HCT116 (cell line): ENCODE data around the gene PRKCA. TPM values are rescaled to one million over a fixed set of nuclear protein-coding genes. Genes with fewer than 3 reads are reported as not detected.

Experiments
- ATAC-seq: fragments of 200-7000 bp; cut with Tn5 transposase; 2 replicates; pipeline ENCODE4 v1.9.1; 2020; ENCODE audit warnings: mild to moderate bottlenecking, moderate library complexity
- BruUV-seq: library from RNA; stranded (reverse); fragments of 400-500 nt; replicated peaks from 2 replicates; lab custom pipeline; 2021; lab: Mats Ljungman, UMichigan
- CTCF ChIA-PET: fragments of 300-600 bp; sonication (Branson Sonifier 250); formaldehyde crosslinking; loops from one replicate; lab custom pipeline; 2021; ENCODE audit warnings: antibody characterized with exemption; lab: Charles Lee
- POLR2A ChIA-PET: fragments of 300-600, 350-600 bp; sonication (Branson Sonifier 250); formaldehyde crosslinking; loops from one replicate; lab custom pipeline; 2021; ENCODE audit warnings: antibody characterized with exemption; lab: Charles Lee
- RAD21 ChIA-PET, 2 experiments: fragments of 300-600 bp; sonication (Branson Sonifier 250); formaldehyde crosslinking; loops; one replicate each; lab custom pipeline; 2023; ENCODE audit warnings: low total read pairs in 2 of 2; ENCODE audit not compliant: uncharacterized antibody in 2 of 2, unreplicated experiment in 2 of 2, low non-redundant PET in 1 of 2; lab: Charles Lee
- DNase-seq: peaks from one replicate; pipeline ENCODE4 v3.0.0-alpha.2; 2010; ENCODE audit warnings: low read depth, low spot score
- H2AFZ ChIP-seq: fragments of 200-600 bp; shearing (Covaris generic), sonication (generic); 2 replicates; pipeline ENCODE4 v1.6.1; 2017; ENCODE audit warnings: low read depth, mixed run types, mixed read lengths, antibody characterized with exemption, low read length; ENCODE audit not compliant: poor library complexity, severe bottlenecking
- H3K27ac ChIP-seq: 2 replicates; pipeline ENCODE4 v1.5.1; 2012; ENCODE audit warnings: low read depth, low read length
- H3K27me3 ChIP-seq: fragments of 200-600 bp; sonication (generic); 2 replicates; pipeline ENCODE4 v1.6.1; 2016; ENCODE audit warnings: mixed run types, low read length, mixed read lengths; ENCODE audit not compliant: insufficient read depth
- H3K36me3 ChIP-seq, 2 experiments: fragments of 200-500 bp in 1 of 2; fragments of 200-600 bp in 1 of 2; sonication (Bioruptor generic) in 1 of 2; sonication (generic) in 1 of 2; 2 replicates each; pipeline versions ENCODE4 v1.5.1 to v1.6.1; 2014 to 2016; ENCODE audit warnings: low read length in 2 of 2, inconsistent platforms in 1 of 2, mixed read lengths in 1 of 2, mixed run types in 1 of 2; ENCODE audit not compliant: insufficient read depth in 2 of 2, control insufficient read depth in 1 of 2
- H3K4me1 ChIP-seq, 2 experiments: fragments of 200-600 bp in 1 of 2; sonication (generic) in 1 of 2; 2 replicates each; pipeline versions ENCODE4 v1.5.1 to v1.6.1; 2012 to 2017; ENCODE audit warnings: low read length in 2 of 2, inconsistent platforms in 1 of 2, mild to moderate bottlenecking in 1 of 2, mixed read lengths in 1 of 2, mixed run types in 1 of 2, moderate library complexity in 1 of 2; ENCODE audit not compliant: insufficient read depth in 2 of 2, control insufficient read depth in 1 of 2
- H3K4me2 ChIP-seq: fragments of 200-600 bp; sonication (generic); 2 replicates; pipeline ENCODE4 v1.6.1; 2017; ENCODE audit warnings: mixed run types, low read length, mixed read lengths
- H3K4me3 ChIP-seq, 2 experiments: fragments of 200-600 bp in 1 of 2; sonication (generic) in 1 of 2; replicated peaks in 1 of 2; 2 replicates each; pipeline ENCODE4 v1.5.1; 2011 to 2016; ENCODE audit warnings: low read length in 2 of 2, control low read depth in 1 of 2, low read depth in 1 of 2, mild to moderate bottlenecking in 1 of 2, mixed read lengths in 1 of 2, mixed run types in 1 of 2
- H3K79me2 ChIP-seq: fragments of 200-600 bp; sonication (generic); 2 replicates; pipeline ENCODE4 v1.6.1; 2017; ENCODE audit warnings: mild to moderate bottlenecking, mixed run types, low read length, moderate library complexity, mixed read lengths; ENCODE audit not compliant: insufficient read depth
- H3K9ac ChIP-seq: fragments of 200-600 bp; sonication (generic); 2 replicates; pipeline ENCODE4 v1.6.1; 2016; ENCODE audit warnings: low read length, mixed read lengths
- H3K9me2 ChIP-seq: fragments of 200-600 bp; sonication (generic), shearing (Covaris generic); 2 replicates; pipeline ENCODE4 v1.6.1; 2017; ENCODE audit warnings: mixed run types, mild to moderate bottlenecking, moderate library complexity; ENCODE audit not compliant: insufficient read depth
- H3K9me3 ChIP-seq, 2 experiments: fragments of 200-500 bp in 1 of 2; fragments of 200-600 bp in 1 of 2; sonication (Bioruptor generic) in 1 of 2; sonication (generic) in 1 of 2; 2 replicates each; pipeline ENCODE4 v1.6.1; 2014 to 2017; ENCODE audit warnings: low read length in 2 of 2, mixed read lengths in 2 of 2, inconsistent platforms in 1 of 2, low read depth in 1 of 2, mild to moderate bottlenecking in 1 of 2, mixed run types in 1 of 2, moderate library complexity in 1 of 2; ENCODE audit not compliant: control insufficient read depth in 1 of 2, insufficient read depth in 1 of 2
- H4K20me1 ChIP-seq: fragments of 200-600 bp; sonication (generic), shearing (Covaris generic); 2 replicates; pipeline ENCODE4 v1.6.1; 2017; ENCODE audit warnings: mixed run types, mild to moderate bottlenecking, moderate library complexity; ENCODE audit not compliant: insufficient read depth
- CBX3 ChIP-seq: IDR thresholded peaks from 2 replicates; pipeline ENCODE4 v1.6.1; 2012; ENCODE audit warnings: low read depth
- ELF1 ChIP-seq: IDR thresholded peaks from 2 replicates; pipeline ENCODE4 v1.6.1; 2012; ENCODE audit warnings: low read depth, borderline replicate concordance
- EZH2 ChIP-seq: fragments of 200-600 bp; sonication (generic); IDR thresholded peaks from 2 replicates; pipeline ENCODE4 v1.6.1; 2017; ENCODE audit warnings: antibody characterized with exemption, mixed run types
- FOSL1 ChIP-seq: IDR thresholded peaks from 2 replicates; pipeline ENCODE4 v1.6.1; 2012; ENCODE audit warnings: low read depth
- JUND ChIP-seq: IDR thresholded peaks from 2 replicates; pipeline ENCODE4 v1.6.1; 2012
- POLR2AphosphoS5 ChIP-seq: IDR thresholded peaks from 2 replicates; pipeline ENCODE4 v1.6.1; 2011; ENCODE audit warnings: mild to moderate bottlenecking, low read depth, low read length, moderate library complexity
- RAD21 ChIP-seq: IDR thresholded peaks from 2 replicates; pipeline ENCODE4 v1.6.1; 2012; ENCODE audit warnings: low read depth, mild to moderate bottlenecking
- SIN3A ChIP-seq: IDR thresholded peaks from 2 replicates; pipeline ENCODE4 v1.6.1; 2012; ENCODE audit warnings: low read depth
- SP1 ChIP-seq: IDR thresholded peaks from 2 replicates; pipeline ENCODE4 v1.6.1; 2012; ENCODE audit warnings: low read depth
- SRF ChIP-seq: IDR thresholded peaks from 2 replicates; pipeline ENCODE4 v1.6.1; 2012; ENCODE audit warnings: low read depth
- ZNF274 ChIP-seq: fragments of 200-500 bp; sonication (Bioruptor generic); IDR thresholded peaks from 2 replicates; pipeline ENCODE4 v1.6.1; 2014; ENCODE audit warnings: mild to moderate bottlenecking, low read depth, low read length, inconsistent platforms
- intact Hi-C: fragments of 100-400 bp; cut with micrococcal nuclease; formaldehyde crosslinking; loops from 2 replicates; pipeline ENCODE4 v1.10.0; 2022
- total RNA-seq: library from RNA; stranded (reverse); gene quantifications from one replicate; pipeline ENCODE4 v1.2.1, GENCODE V29; 2021; ENCODE audit not compliant: unreplicated experiment
- TF ChIP-seq, protein P1 (sequence below): IDR thresholded peaks from 2 replicates; pipeline ENCODE4 v1.6.1; 2012
- TF ChIP-seq, protein P2 (sequence below): IDR thresholded peaks from 2 replicates; pipeline ENCODE4 v1.6.1; 2012; ENCODE audit warnings: low read depth
- TF ChIP-seq, protein P3 (sequence below), 3 experiments: fragments of 200-600 bp in 1 of 3; sonication (generic) in 1 of 3; IDR thresholded peaks in 2 of 3; conservative IDR thresholded peaks in 1 of 3; 2 replicates each; pipeline ENCODE4 v1.5.1; 2012 to 2017; ENCODE audit warnings: low read depth in 2 of 3, low read length in 2 of 3, antibody characterized with exemption in 1 of 3, borderline replicate concordance in 1 of 3, control low read depth in 1 of 3, mild to moderate bottlenecking in 1 of 3, mixed read lengths in 1 of 3, mixed run types in 1 of 3, moderate library complexity in 1 of 3; ENCODE audit not compliant: insufficient read depth in 1 of 3
- TF ChIP-seq, protein P4 (sequence below): IDR thresholded peaks from 2 replicates; pipeline ENCODE4 v1.6.1; 2011; ENCODE audit warnings: mild to moderate bottlenecking, low read length, moderate library complexity; ENCODE audit not compliant: insufficient replicate concordance; ENCODE audit errors: extremely low read depth

Gene PRKCA
- total RNA-seq, 1 experiment from 2014 or later: 18.8 TPM

DNA sequence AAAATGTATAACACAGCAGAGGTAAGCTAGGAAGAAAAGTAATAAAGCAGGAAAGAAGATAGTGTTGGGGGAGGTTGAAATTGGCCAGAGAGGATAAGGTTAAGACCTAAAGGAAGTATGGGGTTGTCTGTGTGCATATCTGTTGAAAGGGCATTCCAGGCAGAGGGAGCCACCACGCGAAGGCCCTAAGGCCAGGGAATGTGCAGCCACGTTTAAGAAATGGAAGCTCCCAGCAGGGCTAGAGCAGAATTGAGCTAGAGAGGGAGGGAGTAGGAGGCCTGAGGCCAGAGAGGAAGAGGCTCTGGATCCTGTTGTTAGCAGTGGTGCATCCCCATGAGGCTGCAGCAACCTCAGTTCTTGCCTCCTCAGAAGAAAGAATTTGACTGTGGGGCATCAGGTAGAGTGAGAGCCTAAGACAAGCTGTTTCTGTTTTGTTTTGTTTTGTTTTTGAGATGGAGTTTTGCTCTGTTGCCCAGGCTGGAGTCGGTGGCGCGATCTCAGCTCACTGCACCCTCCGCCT, 473.5 kb downstream of the PRKCA start:
- no peaks in the 10 kb centered on the region for H3K79me2 ChIP-seq
- H2AFZ ChIP-seq: no peak overlapping the region
- H3K36me3 ChIP-seq: no peaks in the 10 kb centered on the region
- H3K4me3 ChIP-seq: no peak overlapping the region
- no peak overlapping the region for H3K4me2 ChIP-seq
- no peaks in the 10 kb centered on the region for H3K27me3 ChIP-seq
- ChIA-PET RAD21 (no interaction called here), POLR2A (no interaction called here), CTCF (no interaction called here)
- H3K9me3 ChIP-seq: no peaks in the 10 kb centered on the region
- H3K4me1 ChIP-seq: no peaks in the 10 kb centered on the region
- H3K9ac ChIP-seq: no peak overlapping the region
- intact Hi-C loops: no loop called here
- no peak for TF ChIP-seq EZH2
- TF ChIP-seq RAD21: no peak
- TF ChIP-seq ELF1: no peak
- TF ChIP-seq CBX3: no peak
- no peak for TF ChIP-seq ZNF274
- TF ChIP-seq SP1: no peak
- no peak for TF ChIP-seq SRF
- TF ChIP-seq, protein P1, sequence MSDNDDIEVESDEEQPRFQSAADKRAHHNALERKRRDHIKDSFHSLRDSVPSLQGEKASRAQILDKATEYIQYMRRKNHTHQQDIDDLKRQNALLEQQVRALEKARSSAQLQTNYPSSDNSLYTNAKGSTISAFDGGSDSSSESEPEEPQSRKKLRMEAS: no peak
- TF ChIP-seq, protein P2, sequence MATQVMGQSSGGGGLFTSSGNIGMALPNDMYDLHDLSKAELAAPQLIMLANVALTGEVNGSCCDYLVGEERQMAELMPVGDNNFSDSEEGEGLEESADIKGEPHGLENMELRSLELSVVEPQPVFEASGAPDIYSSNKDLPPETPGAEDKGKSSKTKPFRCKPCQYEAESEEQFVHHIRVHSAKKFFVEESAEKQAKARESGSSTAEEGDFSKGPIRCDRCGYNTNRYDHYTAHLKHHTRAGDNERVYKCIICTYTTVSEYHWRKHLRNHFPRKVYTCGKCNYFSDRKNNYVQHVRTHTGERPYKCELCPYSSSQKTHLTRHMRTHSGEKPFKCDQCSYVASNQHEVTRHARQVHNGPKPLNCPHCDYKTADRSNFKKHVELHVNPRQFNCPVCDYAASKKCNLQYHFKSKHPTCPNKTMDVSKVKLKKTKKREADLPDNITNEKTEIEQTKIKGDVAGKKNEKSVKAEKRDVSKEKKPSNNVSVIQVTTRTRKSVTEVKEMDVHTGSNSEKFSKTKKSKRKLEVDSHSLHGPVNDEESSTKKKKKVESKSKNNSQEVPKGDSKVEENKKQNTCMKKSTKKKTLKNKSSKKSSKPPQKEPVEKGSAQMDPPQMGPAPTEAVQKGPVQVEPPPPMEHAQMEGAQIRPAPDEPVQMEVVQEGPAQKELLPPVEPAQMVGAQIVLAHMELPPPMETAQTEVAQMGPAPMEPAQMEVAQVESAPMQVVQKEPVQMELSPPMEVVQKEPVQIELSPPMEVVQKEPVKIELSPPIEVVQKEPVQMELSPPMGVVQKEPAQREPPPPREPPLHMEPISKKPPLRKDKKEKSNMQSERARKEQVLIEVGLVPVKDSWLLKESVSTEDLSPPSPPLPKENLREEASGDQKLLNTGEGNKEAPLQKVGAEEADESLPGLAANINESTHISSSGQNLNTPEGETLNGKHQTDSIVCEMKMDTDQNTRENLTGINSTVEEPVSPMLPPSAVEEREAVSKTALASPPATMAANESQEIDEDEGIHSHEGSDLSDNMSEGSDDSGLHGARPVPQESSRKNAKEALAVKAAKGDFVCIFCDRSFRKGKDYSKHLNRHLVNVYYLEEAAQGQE: no peak
- no peak for TF ChIP-seq SIN3A
- no peak for TF ChIP-seq FOSL1
- no peak for TF ChIP-seq POLR2AphosphoS5
- TF ChIP-seq JUND: no peak
- TF ChIP-seq, protein P3, sequence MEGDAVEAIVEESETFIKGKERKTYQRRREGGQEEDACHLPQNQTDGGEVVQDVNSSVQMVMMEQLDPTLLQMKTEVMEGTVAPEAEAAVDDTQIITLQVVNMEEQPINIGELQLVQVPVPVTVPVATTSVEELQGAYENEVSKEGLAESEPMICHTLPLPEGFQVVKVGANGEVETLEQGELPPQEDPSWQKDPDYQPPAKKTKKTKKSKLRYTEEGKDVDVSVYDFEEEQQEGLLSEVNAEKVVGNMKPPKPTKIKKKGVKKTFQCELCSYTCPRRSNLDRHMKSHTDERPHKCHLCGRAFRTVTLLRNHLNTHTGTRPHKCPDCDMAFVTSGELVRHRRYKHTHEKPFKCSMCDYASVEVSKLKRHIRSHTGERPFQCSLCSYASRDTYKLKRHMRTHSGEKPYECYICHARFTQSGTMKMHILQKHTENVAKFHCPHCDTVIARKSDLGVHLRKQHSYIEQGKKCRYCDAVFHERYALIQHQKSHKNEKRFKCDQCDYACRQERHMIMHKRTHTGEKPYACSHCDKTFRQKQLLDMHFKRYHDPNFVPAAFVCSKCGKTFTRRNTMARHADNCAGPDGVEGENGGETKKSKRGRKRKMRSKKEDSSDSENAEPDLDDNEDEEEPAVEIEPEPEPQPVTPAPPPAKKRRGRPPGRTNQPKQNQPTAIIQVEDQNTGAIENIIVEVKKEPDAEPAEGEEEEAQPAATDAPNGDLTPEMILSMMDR (IDR thresholded peaks at IDR 0.05 in 2 of 3, conservative IDR thresholded peaks at IDR 0.05 in 1 of 3; ENCODE audit: borderline replicate concordance in 1 of 3, insufficient read depth in 1 of 3, low read depth in 2 of 3, low read length in 2 of 3): no peak
- TF ChIP-seq, protein P4, sequence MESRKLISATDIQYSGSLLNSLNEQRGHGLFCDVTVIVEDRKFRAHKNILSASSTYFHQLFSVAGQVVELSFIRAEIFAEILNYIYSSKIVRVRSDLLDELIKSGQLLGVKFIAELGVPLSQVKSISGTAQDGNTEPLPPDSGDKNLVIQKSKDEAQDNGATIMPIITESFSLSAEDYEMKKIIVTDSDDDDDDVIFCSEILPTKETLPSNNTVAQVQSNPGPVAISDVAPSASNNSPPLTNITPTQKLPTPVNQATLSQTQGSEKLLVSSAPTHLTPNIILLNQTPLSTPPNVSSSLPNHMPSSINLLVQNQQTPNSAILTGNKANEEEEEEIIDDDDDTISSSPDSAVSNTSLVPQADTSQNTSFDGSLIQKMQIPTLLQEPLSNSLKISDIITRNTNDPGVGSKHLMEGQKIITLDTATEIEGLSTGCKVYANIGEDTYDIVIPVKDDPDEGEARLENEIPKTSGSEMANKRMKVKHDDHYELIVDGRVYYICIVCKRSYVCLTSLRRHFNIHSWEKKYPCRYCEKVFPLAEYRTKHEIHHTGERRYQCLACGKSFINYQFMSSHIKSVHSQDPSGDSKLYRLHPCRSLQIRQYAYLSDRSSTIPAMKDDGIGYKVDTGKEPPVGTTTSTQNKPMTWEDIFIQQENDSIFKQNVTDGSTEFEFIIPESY: no peak
- no peaks in the 10 kb centered on the region for H4K20me1 ChIP-seq
- no peaks in the 10 kb centered on the region for H3K9me2 ChIP-seq
- DNase-seq (no peak), ATAC-seq (no peak)
- no peak overlapping the region for H3K27ac ChIP-seq
- BruUV-seq: no TSS peak
